GM12875 (cell line): ENCODE results near the gene MRPL57.

Experiments used
- H3K4me3 ChIP-seq: one replicate; pipeline ENCODE4 v1.5.1; 2011; ENCODE audit warnings: low read depth, low read length, control low read depth
- TF ChIP-seq, protein P1 (sequence below): IDR thresholded peaks from 2 replicates; pipeline ENCODE4 v1.5.1; 2011; ENCODE audit warnings: low read depth, mild to moderate bottlenecking, control low read depth, inconsistent platforms, low read length, moderate library complexity, borderline replicate concordance; ENCODE audit not compliant: insufficient read depth

The MRPL57 gene

DNA sequence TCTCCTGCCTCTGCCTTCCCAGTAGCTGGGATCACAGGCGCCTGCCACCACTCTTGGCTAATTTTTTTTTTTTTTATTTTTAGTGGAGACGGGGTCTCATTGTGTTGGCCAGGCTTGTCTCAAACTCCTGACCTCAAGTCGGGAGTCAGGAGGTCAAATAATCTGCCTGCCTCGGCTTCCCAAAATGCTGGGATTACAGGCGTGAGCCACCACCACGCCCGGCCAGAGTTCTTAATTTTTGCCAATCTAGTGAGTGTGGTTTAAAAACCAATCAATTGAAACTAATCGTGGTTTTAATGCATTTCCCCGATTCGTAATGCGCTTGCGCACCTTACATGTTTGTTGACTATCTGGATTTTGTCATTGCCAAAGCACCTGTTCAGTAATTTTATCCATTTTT is 37.1 kb upstream of the MRPL57 start:
- TF ChIP-seq, protein P1, sequence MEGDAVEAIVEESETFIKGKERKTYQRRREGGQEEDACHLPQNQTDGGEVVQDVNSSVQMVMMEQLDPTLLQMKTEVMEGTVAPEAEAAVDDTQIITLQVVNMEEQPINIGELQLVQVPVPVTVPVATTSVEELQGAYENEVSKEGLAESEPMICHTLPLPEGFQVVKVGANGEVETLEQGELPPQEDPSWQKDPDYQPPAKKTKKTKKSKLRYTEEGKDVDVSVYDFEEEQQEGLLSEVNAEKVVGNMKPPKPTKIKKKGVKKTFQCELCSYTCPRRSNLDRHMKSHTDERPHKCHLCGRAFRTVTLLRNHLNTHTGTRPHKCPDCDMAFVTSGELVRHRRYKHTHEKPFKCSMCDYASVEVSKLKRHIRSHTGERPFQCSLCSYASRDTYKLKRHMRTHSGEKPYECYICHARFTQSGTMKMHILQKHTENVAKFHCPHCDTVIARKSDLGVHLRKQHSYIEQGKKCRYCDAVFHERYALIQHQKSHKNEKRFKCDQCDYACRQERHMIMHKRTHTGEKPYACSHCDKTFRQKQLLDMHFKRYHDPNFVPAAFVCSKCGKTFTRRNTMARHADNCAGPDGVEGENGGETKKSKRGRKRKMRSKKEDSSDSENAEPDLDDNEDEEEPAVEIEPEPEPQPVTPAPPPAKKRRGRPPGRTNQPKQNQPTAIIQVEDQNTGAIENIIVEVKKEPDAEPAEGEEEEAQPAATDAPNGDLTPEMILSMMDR: no peak
- no peak overlapping the region for H3K4me3 ChIP-seq

DNA sequence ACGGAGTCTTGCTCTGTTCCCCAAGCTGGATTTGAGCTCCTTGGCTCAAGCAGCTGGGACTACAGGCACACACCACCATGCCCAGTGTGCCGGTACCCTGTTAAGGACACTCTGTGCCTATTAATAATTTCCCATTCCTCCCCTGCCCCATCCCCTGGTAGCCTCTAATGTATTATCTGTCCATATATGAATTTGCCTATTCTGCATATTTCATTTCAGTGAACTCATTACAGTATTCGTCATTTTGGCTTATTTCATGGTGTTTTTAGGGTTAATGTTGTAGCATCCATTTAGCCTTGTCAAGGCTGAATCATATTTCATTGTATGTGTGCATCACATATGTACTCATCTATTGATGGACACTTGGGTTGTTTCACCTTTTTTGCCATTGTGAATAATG is 33.7 kb upstream of the MRPL57 start:
- no peak overlapping the region for H3K4me3 ChIP-seq
- TF ChIP-seq, protein P1: no peak

DNA sequence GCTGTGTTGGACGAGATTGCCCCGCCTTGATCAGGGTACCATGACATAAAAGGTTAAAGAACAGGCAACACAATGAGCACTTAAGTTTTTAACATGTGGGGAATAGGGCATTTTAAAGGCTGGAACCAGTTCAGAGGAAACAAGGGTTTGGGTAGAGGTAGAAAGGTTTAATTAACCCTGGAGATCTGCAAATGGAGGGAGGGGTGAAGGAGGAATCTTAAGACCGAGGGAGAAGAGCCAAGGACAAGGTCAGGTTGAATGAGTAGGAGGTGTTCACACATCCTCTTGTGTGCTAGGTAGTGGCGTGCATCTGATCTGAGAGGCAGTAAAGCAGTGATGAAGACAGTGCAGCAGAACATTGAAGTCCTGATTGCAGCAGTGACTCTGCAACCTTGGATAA is 28.6 kb upstream of the MRPL57 start:
- TF ChIP-seq, protein P1: no peak
- no peak overlapping the region for H3K4me3 ChIP-seq

DNA sequence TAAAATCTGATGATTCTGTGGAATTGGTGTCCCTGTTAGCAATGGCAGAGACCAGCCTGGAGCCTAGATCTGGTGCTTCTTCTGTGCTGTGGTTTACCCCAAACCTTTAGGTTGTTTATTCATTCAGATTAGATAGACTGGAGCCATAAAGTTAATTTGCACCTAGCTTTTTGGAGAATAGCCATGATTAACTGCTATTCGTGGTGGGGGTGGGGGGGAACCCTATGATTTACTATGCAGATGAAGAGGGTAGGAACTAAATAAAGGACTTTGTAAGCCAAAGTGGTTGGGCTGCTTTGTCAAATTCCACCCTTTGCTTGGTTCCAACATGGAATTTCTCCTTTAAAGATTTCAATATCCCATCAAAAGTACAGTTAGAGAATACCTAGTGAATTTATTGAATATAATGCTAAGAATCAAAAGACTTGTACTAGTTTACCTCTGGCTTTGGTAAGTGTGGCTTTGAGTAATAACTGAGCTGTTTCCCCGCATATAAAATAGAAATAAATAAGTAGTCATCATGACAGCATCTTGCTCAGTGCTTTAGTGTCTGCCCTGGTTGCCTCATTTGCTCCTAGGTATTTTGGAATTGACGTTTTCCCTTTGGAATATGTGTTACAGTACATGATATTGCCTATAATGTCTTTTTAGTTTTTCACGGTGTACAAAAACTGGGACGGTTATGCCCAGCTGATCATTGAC is 27.8 kb upstream of the MRPL57 start:
- TF ChIP-seq, protein P1: no peak
- no peak overlapping the region for H3K4me3 ChIP-seq

DNA sequence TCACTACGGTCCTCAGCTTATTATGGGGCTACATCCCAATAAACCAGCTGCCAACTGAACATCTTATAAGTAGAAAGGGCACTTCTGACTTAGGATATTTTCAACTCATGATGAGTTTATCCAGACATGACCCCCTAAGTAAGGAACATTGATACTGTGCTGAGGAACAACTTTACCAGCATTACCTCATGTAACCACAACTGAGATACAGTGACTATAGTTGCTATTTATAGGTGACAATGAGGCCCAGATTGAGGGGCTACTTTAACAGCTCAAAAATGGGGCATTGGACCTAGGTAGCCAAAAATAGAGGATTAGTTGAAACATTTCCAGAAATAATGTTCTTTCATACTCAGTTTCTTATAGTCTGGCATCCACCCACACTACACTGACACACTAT is 26.9 kb upstream of the MRPL57 start:
- H3K4me3 ChIP-seq: no peak overlapping the region
- TF ChIP-seq, protein P1: no peak

DNA sequence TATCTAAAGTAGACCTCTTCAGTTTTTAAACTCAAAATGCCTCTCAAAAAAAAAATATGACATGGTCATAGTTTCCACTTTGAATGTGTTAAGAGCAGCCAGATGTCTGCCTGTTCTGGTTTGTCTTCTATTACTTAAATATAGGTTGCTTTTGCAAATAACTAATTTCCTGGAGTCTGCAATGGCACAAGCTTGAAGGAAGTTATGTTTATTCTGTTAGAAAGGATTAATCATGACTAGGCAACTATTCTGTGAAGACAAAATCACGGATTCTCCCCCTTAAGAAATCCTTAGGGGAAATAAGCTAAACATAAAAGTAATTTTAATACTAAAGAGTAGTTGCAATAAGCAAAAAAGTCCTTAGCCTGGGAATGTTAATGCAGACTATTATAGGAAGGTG is 26.4 kb upstream of the MRPL57 start:
- TF ChIP-seq, protein P1: no peak
- no peak overlapping the region for H3K4me3 ChIP-seq

DNA sequence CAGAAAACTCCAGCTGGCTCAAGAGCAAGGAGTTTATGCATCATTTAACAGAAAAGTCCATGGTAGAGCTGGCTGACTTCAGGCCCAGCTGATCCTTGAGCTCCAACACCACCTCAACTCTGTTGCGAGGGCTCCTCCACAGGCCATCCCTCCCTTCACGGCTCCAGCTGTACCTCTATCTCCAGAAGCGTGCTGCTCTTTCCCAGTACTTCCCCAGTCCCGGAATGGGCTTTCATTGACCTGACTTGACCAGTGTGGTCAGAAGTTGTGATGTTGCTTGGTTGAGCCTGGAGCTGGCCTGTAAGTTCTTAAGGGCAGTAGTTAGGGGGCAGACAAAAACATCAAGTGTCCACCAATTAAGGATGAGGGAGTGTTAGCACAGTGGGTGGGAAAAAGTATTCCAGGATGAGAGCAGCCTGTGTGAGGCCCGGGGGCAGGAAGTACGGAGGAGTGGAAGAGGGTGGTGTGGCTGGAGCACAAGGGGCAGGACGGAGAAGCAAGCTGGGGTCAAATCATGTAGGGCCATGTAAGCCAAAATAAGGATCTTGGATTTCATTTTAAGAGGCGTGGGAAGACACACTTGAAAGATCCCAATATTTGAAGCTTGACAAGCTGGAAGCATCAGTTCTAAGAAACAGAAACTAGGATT is 24.1 kb upstream of the MRPL57 start:
- TF ChIP-seq, protein P1: no peak
- H3K4me3 ChIP-seq: no peak overlapping the region
